Hepatocyte (in vitro differentiated cells): Measurements from ENCODE around the gene NDUFAF8. TPM values are rescaled to one million over a fixed set of nuclear protein-coding genes. Genes with fewer than 3 reads are reported as not detected.

Experiments
- DNase-seq: peaks from one replicate; pipeline ENCODE4 v3.0.0-alpha.2; 2016; ENCODE audit warnings: low spot score
- H2AFZ ChIP-seq: fragments of 200-600 bp; sonication (generic); 2 replicates; pipeline ENCODE4 v1.6.0; 2016; ENCODE audit warnings: antibody characterized with exemption, mild to moderate bottlenecking
- H3K27ac ChIP-seq: fragments of 200-600 bp; sonication (generic); 2 replicates; pipeline ENCODE4 v1.5.1; 2016; ENCODE audit warnings: mild to moderate bottlenecking
- H3K27me3 ChIP-seq: fragments of 200-600 bp; sonication (generic); 2 replicates; pipeline ENCODE4 v1.6.1; 2016
- H3K36me3 ChIP-seq: fragments of 200-600 bp; sonication (generic); replicated peaks from 2 replicates; pipeline ENCODE4 v1.5.1; 2016; ENCODE audit warnings: low read depth; ENCODE audit not compliant: insufficient read depth
- H3K4me1 ChIP-seq: fragments of 200-600 bp; sonication (generic); 2 replicates; pipeline ENCODE4 v1.5.1; 2016; ENCODE audit warnings: mild to moderate bottlenecking, moderate library complexity; ENCODE audit not compliant: insufficient read depth
- H3K4me2 ChIP-seq: fragments of 200-600 bp; sonication (generic); 2 replicates; pipeline ENCODE4 v1.6.0; 2016
- H3K4me3 ChIP-seq: fragments of 200-600 bp; sonication (generic); 2 replicates; pipeline ENCODE4 v1.5.1; 2016; ENCODE audit warnings: mild to moderate bottlenecking
- H3K79me2 ChIP-seq: fragments of 200-600 bp; sonication (generic); 2 replicates; pipeline ENCODE4 v1.6.0; 2017; ENCODE audit warnings: mild to moderate bottlenecking
- H3K9me2 ChIP-seq: fragments of 200-600 bp; sonication (generic); replicated peaks from 2 replicates; pipeline ENCODE4 v1.6.0; 2017; ENCODE audit warnings: mild to moderate bottlenecking; ENCODE audit not compliant: insufficient read depth
- H3K9me3 ChIP-seq: fragments of 200-600 bp; sonication (generic); 2 replicates; pipeline ENCODE4 v1.5.1; 2016; ENCODE audit warnings: low read depth, mild to moderate bottlenecking
- H4K20me1 ChIP-seq: fragments of 200-600 bp; sonication (generic); 2 replicates; pipeline ENCODE4 v1.6.0; 2016; ENCODE audit warnings: mild to moderate bottlenecking; ENCODE audit not compliant: insufficient read depth, poor library complexity, severe bottlenecking
- CTCF ChIP-seq: fragments of 200-600 bp; sonication (generic); IDR thresholded peaks from 2 replicates; pipeline ENCODE4 v1.5.1; 2016; ENCODE audit warnings: antibody characterized with exemption, mild to moderate bottlenecking; ENCODE audit not compliant: poor library complexity
- EZH2 ChIP-seq: fragments of 200-600 bp; sonication (generic); IDR thresholded peaks from 2 replicates; pipeline ENCODE4 v1.6.1; 2016; ENCODE audit warnings: antibody characterized with exemption, mild to moderate bottlenecking, borderline replicate concordance
- EZH2phosphoT487 ChIP-seq: fragments of 200-600 bp; sonication (generic); IDR thresholded peaks from one replicate; pipeline ENCODE4 v1.6.1; 2018; ENCODE audit warnings: antibody characterized with exemption, mild to moderate bottlenecking, low read depth, moderate library complexity; ENCODE audit not compliant: unreplicated experiment, severe bottlenecking
- WGBS: methylation state at CpG from one replicate; pipeline ENCODE4 v1.1.6; 2016; ENCODE audit warnings: low lambda C conversion rate; ENCODE audit errors: missing lambda C conversion rate; 5-methylcytosine and 5-hydroxymethylcytosine counted together
- polyA plus RNA-seq: library from polyadenylated mRNA; unstranded; fragments of >200 nt; fragmentation: Nextera tagmentation; extraction: Ambion mirVana; gene quantifications from 2 replicates; pipeline ENCODE4 v1.2.1, GENCODE V29; 2016
- total RNA-seq: library from RNA; depleted of rRNA; stranded (reverse); fragments of >200 nt; gene quantifications from 2 replicates; pipeline ENCODE4 v1.2.3, GENCODE V29; 2014

NDUFAF8 gene
- total and polyA plus RNA-seq, 2 experiments from 2014 or later, result 25.8 to 99.8 TPM

GRCh38 chr17:81228420-81228819 lies 10.7 kb upstream of the NDUFAF8 start:
- H3K79me2 ChIP-seq, result no peaks in the 10 kb centered on the region
- H3K36me3 ChIP-seq, result no peaks in the 10 kb centered on the region
- TF ChIP-seq CTCF (no peak), EZH2 (no peak), EZH2phosphoT487 (no peak)
- H3K9me2 ChIP-seq, result no peaks in the 10 kb centered on the region
- no peaks in the 10 kb centered on the region for H4K20me1 ChIP-seq
- no peak overlapping the region for H2AFZ ChIP-seq
- no peaks in the 10 kb centered on the region for H3K4me1 ChIP-seq
- H3K4me2 ChIP-seq, result no peak overlapping the region
- no peaks in the 10 kb centered on the region for H3K9me3 ChIP-seq
- 88% methylated on average over 9 of the region's 9 CpGs for WGBS
- no peak overlapping the region for H3K27ac ChIP-seq
- DNase-seq, result no peak
- H3K27me3 ChIP-seq, result no peaks in the 10 kb centered on the region
- H3K4me3 ChIP-seq, result no peak overlapping the region

- WGBS, result 96% methylated on average over 25 of the region's 32 CpGs
- DNase-seq, result no peak
- Histone ChIP-seq H3K9me3 (no peaks in the 10 kb centered on the region), H3K79me2 (no peaks in the 10 kb centered on the region), H3K9me2 (no peaks in the 10 kb centered on the region), H2AFZ (no peak overlapping the region), H4K20me1 (no peaks in the 10 kb centered on the region), H3K4me1 (no peaks in the 10 kb centered on the region), H3K4me2 (no peak overlapping the region), H3K36me3 (no peaks in the 10 kb centered on the region), H3K27me3 (no peaks in the 10 kb centered on the region), H3K4me3 (no peak overlapping the region), H3K27ac (no peak overlapping the region)
- TF ChIP-seq CTCF (no peak), EZH2 (no peak), EZH2phosphoT487 (no peak)
Measured at GRCh38 chr17:81228834-81229665, 10.1 kb upstream of the NDUFAF8 start.

- no peak overlapping the region for H3K4me3 ChIP-seq
- no peaks in the 10 kb centered on the region for H3K27me3 ChIP-seq
- no peaks in the 10 kb centered on the region for H3K9me3 ChIP-seq
- DNase-seq, result no peak
- TF ChIP-seq EZH2, result no peak
- TF ChIP-seq CTCF, result no peak
- no peak for TF ChIP-seq EZH2phosphoT487
- no peak overlapping the region for H3K27ac ChIP-seq
- H3K9me2 ChIP-seq, result no peaks in the 10 kb centered on the region
- H3K36me3 ChIP-seq, result no peaks in the 10 kb centered on the region
- H3K4me2 ChIP-seq, result no peak overlapping the region
- peaks cover under 1% of the 10 kb centered on the region for H3K4me1 ChIP-seq
- 94% methylated on average over 14 of the region's 14 CpGs for whole genome bisulfite sequencing
- no peaks in the 10 kb centered on the region for H3K79me2 ChIP-seq
- H2AFZ ChIP-seq, result no peak overlapping the region
- no peaks in the 10 kb centered on the region for H4K20me1 ChIP-seq
Measured at GRCh38 chr17:81229666-81229920, 9.5 kb upstream of the NDUFAF8 start.
